Stimulated activated CD4-positive, alpha-beta T cell treated with anti-CD3 and anti-CD28 coated beads, Interleukin-4, amount 100 ng/mL, for 1 hour (primary cell): ENCODE measurements around the gene NUP210.

Experiments used
- DNase-seq: peaks from one replicate; pipeline ENCODE4 v3.0.0-alpha.2; 2020

NUP210 gene

GRCh38 chr3:13346481-13347389 is 73.4 kb downstream of the NUP210 start:
- peak; percentile 69 for DNase-seq

GRCh38 chr3:13345772-13346171 is 74.3 kb downstream of the NUP210 start:
- no peak for DNase-seq

- no peak for DNase-seq
These were observed 74.8 kb downstream of the NUP210 start for GRCh38 chr3:13345284-13345683.

GRCh38 chr3:13344663-13345062 is 75.5 kb downstream of the NUP210 start:
- DNase-seq: no peak

- no peak for DNase-seq
These were observed 76.5 kb downstream of the NUP210 start for GRCh38 chr3:13343601-13344000.

- DNase-seq: no peak
These were observed 78.8 kb downstream of the NUP210 start for GRCh38 chr3:13341229-13341905.

GRCh38 chr3:13339833-13340232 is 80.3 kb downstream of the NUP210 start:
- no peak for DNase-seq

- no peak for DNase-seq
These were observed 81.1 kb downstream of the NUP210 start for GRCh38 chr3:13338996-13339395.

GRCh38 chr3:13338231-13338630 is 81.9 kb downstream of the NUP210 start:
- DNase-seq: no peak

GRCh38 chr3:13336592-13336991 is 83.5 kb downstream of the NUP210 start:
- no peak for DNase-seq

GRCh38 chr3:13335503-13335902 is 84.6 kb downstream of the NUP210 start:
- no peak for DNase-seq

GRCh38 chr3:13335059-13335458 is 85.1 kb downstream of the NUP210 start:
- no peak for DNase-seq

- DNase-seq: no peak
These were observed 86.8 kb downstream of the NUP210 start for GRCh38 chr3:13333236-13333897.

- no peak for DNase-seq
These were observed 87.4 kb downstream of the NUP210 start for GRCh38 chr3:13332740-13333139.

GRCh38 chr3:13332158-13332557 is 88.0 kb downstream of the NUP210 start:
- no peak for DNase-seq

- DNase-seq: no peak
These were observed 90.4 kb downstream of the NUP210 start for GRCh38 chr3:13329746-13330145.

GRCh38 chr3:13325892-13326443 is 94.2 kb downstream of the NUP210 start:
- no peak for DNase-seq

- no peak for DNase-seq
These were observed 95.2 kb downstream of the NUP210 start for GRCh38 chr3:13324835-13325501.

GRCh38 chr3:13323822-13324221 is 96.3 kb downstream of the NUP210 start:
- DNase-seq: no peak

GRCh38 chr3:13322324-13322723 is 97.8 kb downstream of the NUP210 start:
- DNase-seq: no peak

GRCh38 chr3:13319564-13320220 is 100.4 kb downstream of the NUP210 start:
- DNase-seq: no peak
